ENCODE data around the gene ASIC3.

GRCh38 chr7:151077705-151078232 is 29.4 kb downstream of the ASIC3 start:
- TF ChIP-seq EZH2 (IDR thresholded peaks at IDR 0.05; ENCODE audit: low read length), result no peak
- TF ChIP-seq CTCF (optimal IDR thresholded peaks at IDR 0.05 in 1 of 3, IDR thresholded peaks at IDR 0.05 in 1 of 3, conservative IDR thresholded peaks at IDR 0.05 in 1 of 3; ENCODE audit: extremely low read depth in 1 of 3, insufficient read depth in 2 of 3, low read length in 3 of 3), result no peak
